Neural progenitor cell (in vitro differentiated cells): ENCODE data around the gene SUSD6. TPM values are rescaled to one million over a fixed set of nuclear protein-coding genes. Genes with fewer than 3 reads are reported as not detected.

ENCODE experiments used
- DNase-seq: peaks from one replicate; pipeline ENCODE4 v3.0.0-alpha.2; 2016; ENCODE audit warnings: low spot score
- H2AFZ ChIP-seq: fragments of 200-600 bp; sonication (generic); replicated peaks from 2 replicates; pipeline ENCODE4 v1.6.1; 2016; ENCODE audit warnings: antibody characterized with exemption
- H3F3A ChIP-seq: fragments of 200-600 bp; sonication (generic); 2 replicates; pipeline ENCODE4 v1.6.1; 2016; ENCODE audit warnings: antibody characterized with exemption, low read depth
- H3K27ac ChIP-seq: fragments of 200-600 bp; sonication (generic); 2 replicates; pipeline ENCODE4 v1.5.1; 2016; ENCODE audit warnings: mild to moderate bottlenecking
- H3K27me3 ChIP-seq: fragments of 200-600 bp; sonication (generic); 2 replicates; pipeline ENCODE4 v1.6.1; 2016; ENCODE audit warnings: mild to moderate bottlenecking, moderate library complexity
- H3K36me3 ChIP-seq: fragments of 200-600 bp; sonication (generic); 2 replicates; pipeline ENCODE4 v1.5.1; 2016
- H3K4me1 ChIP-seq: fragments of 200-600 bp; sonication (generic); 2 replicates; pipeline ENCODE4 v1.6.1; 2016; ENCODE audit warnings: mixed run types
- H3K4me2 ChIP-seq: fragments of 200-600 bp; sonication (generic); 2 replicates; pipeline ENCODE4 v1.6.1; 2016
- H3K4me3 ChIP-seq: fragments of 200-600 bp; sonication (generic); 2 replicates; pipeline ENCODE4 v1.5.1; 2016
- H3K79me2 ChIP-seq: fragments of 200-600 bp; sonication (generic); 2 replicates; pipeline ENCODE4 v1.6.1; 2016; ENCODE audit warnings: low read depth
- H3K9ac ChIP-seq: fragments of 200-600 bp; sonication (generic); 2 replicates; pipeline ENCODE4 v1.6.1; 2016
- H3K9me3 ChIP-seq: fragments of 200-600 bp; sonication (generic); 2 replicates; pipeline ENCODE4 v1.5.1; 2016; ENCODE audit warnings: low read depth
- H4K20me1 ChIP-seq: fragments of 200-600 bp; sonication (generic); 2 replicates; pipeline ENCODE4 v1.6.1; 2016; ENCODE audit warnings: low read depth
- H3K27ac Mint-ChIP-seq: 3 replicates; pipeline ENCODE4 v1.8.0; 2021; ENCODE audit warnings: mixed read lengths
- H3K27me3 Mint-ChIP-seq: 2 replicates; pipeline ENCODE4 v1.8.0; 2022; ENCODE audit warnings: low read depth, mild to moderate bottlenecking, inconsistent platforms, moderate library complexity, mixed read lengths; ENCODE audit not compliant: insufficient read depth
- H3K36me3 Mint-ChIP-seq: 3 replicates; pipeline ENCODE4 v1.8.0; 2021; ENCODE audit warnings: mixed read lengths
- H3K4me1 Mint-ChIP-seq: 3 replicates; pipeline ENCODE4 v1.8.0; 2021; ENCODE audit warnings: mixed read lengths
- H3K4me3 Mint-ChIP-seq: 3 replicates; pipeline ENCODE4 v1.8.0; 2021; ENCODE audit warnings: mild to moderate bottlenecking, moderate library complexity, mixed read lengths
- H3K9me3 Mint-ChIP-seq: 3 replicates; pipeline ENCODE4 v1.8.0; 2020; ENCODE audit warnings: mixed read lengths
- CTCF ChIP-seq: fragments of 200-600 bp; sonication (generic); IDR thresholded peaks from 2 replicates; pipeline ENCODE4 v1.5.1; 2017; ENCODE audit warnings: antibody characterized with exemption, mild to moderate bottlenecking
- EZH2 ChIP-seq: fragments of 200-600 bp; sonication (generic); IDR thresholded peaks from 2 replicates; pipeline ENCODE4 v1.6.1; 2017; ENCODE audit warnings: antibody characterized with exemption, mild to moderate bottlenecking, moderate library complexity
- EZH2phosphoT487 ChIP-seq: fragments of 200-600 bp; sonication (generic); IDR thresholded peaks from 2 replicates; pipeline ENCODE4 v1.6.1; 2017; ENCODE audit warnings: antibody characterized with exemption
- total RNA-seq: library from RNA; depleted of rRNA; stranded (reverse); fragments of >200 nt; gene quantifications from 2 replicates; pipeline ENCODE4 v1.2.3, GENCODE V29; 2015; ENCODE audit warnings: low replicate concordance

Gene SUSD6
- total RNA-seq, 1 donor from 2014 or later, result 6.3 TPM

GRCh38 chr14:69753860-69754259 lies 142.5 kb downstream of the SUSD6 start:
- TF ChIP-seq EZH2phosphoT487, result no peak
- TF ChIP-seq CTCF, result no peak
- TF ChIP-seq EZH2, result no peak
- no peak overlapping the region for H3K27ac Mint-ChIP-seq
- no peaks in the 10 kb centered on the region for H3F3A ChIP-seq

GRCh38 chr14:69754487-69754886 lies 143.1 kb downstream of the SUSD6 start:
- Mint-ChIP-seq H3K9me3 (peaks cover 5% of the 10 kb centered on the region), H3K27me3 (peaks cover 3% of the 10 kb centered on the region), H3K4me1 (no peaks in the 10 kb centered on the region), H3K36me3 (no peaks in the 10 kb centered on the region), H3K27ac (no peak overlapping the region), H3K4me3 (no peak overlapping the region)
- DNase-seq, result no peak
- Histone ChIP-seq H2AFZ (no peak overlapping the region), H3K9me3 (no peaks in the 10 kb centered on the region), H3K36me3 (no peaks in the 10 kb centered on the region), H3K27ac (no peak overlapping the region), H3K4me1 (no peaks in the 10 kb centered on the region), H3K4me3 (no peak overlapping the region), H3K9ac (no peak overlapping the region), H3K79me2 (no peaks in the 10 kb centered on the region), H3F3A (no peaks in the 10 kb centered on the region), H3K4me2 (no peak overlapping the region), H4K20me1 (no peaks in the 10 kb centered on the region), H3K27me3 (no peaks in the 10 kb centered on the region)
- TF ChIP-seq EZH2 (no peak), EZH2phosphoT487 (no peak), CTCF (no peak)

More at GRCh38 chr14:69753860-69754259, 142.5 kb downstream of the SUSD6 start:
- DNase-seq, result no peak
- Mint-ChIP-seq H3K9me3 (peaks cover 5% of the 10 kb centered on the region), H3K4me1 (no peaks in the 10 kb centered on the region), H3K4me3 (no peak overlapping the region), H3K36me3 (no peaks in the 10 kb centered on the region), H3K27me3 (peaks cover 3% of the 10 kb centered on the region)
- Histone ChIP-seq H3K36me3 (no peaks in the 10 kb centered on the region), H3K27me3 (no peaks in the 10 kb centered on the region), H3K9me3 (no peaks in the 10 kb centered on the region), H3K79me2 (no peaks in the 10 kb centered on the region), H4K20me1 (no peaks in the 10 kb centered on the region), H3K9ac (no peak overlapping the region), H3K4me2 (no peak overlapping the region), H3K4me3 (no peak overlapping the region), H3K4me1 (no peaks in the 10 kb centered on the region), H3K27ac (no peak overlapping the region), H2AFZ (no peak overlapping the region)

- peaks cover 5% of the 10 kb centered on the region for H3K9me3 Mint-ChIP-seq
- H3K4me1 ChIP-seq, result no peaks in the 10 kb centered on the region
- H2AFZ ChIP-seq, result no peak overlapping the region
- H3K27ac Mint-ChIP-seq, result no peak overlapping the region
- no peaks in the 10 kb centered on the region for H4K20me1 ChIP-seq
- no peak overlapping the region for H3K4me2 ChIP-seq
- no peaks in the 10 kb centered on the region for H3K79me2 ChIP-seq
- H3K36me3 ChIP-seq, result no peaks in the 10 kb centered on the region
- no peak for DNase-seq
- no peaks in the 10 kb centered on the region for H3K36me3 Mint-ChIP-seq
- H3K9ac ChIP-seq, result no peak overlapping the region
- no peak overlapping the region for H3K4me3 ChIP-seq
- no peak for TF ChIP-seq CTCF
- TF ChIP-seq EZH2, result no peak
- H3K4me1 Mint-ChIP-seq, result no peaks in the 10 kb centered on the region
- no peaks in the 10 kb centered on the region for H3F3A ChIP-seq
- H3K27me3 Mint-ChIP-seq, result peaks cover 3% of the 10 kb centered on the region
- H3K4me3 Mint-ChIP-seq, result no peak overlapping the region
- H3K27me3 ChIP-seq, result no peaks in the 10 kb centered on the region
- no peak overlapping the region for H3K27ac ChIP-seq
- H3K9me3 ChIP-seq, result no peaks in the 10 kb centered on the region
These were observed 143.9 kb downstream of the SUSD6 start for GRCh38 chr14:69755296-69755695.

GRCh38 chr14:69755784-69756183 lies 144.4 kb downstream of the SUSD6 start:
- no peak for DNase-seq
- Histone ChIP-seq H4K20me1 (no peaks in the 10 kb centered on the region), H3K27ac (no peak overlapping the region), H3K4me3 (no peak overlapping the region), H3K4me1 (no peaks in the 10 kb centered on the region), H3F3A (no peaks in the 10 kb centered on the region), H3K79me2 (no peaks in the 10 kb centered on the region), H3K36me3 (no peaks in the 10 kb centered on the region), H3K9me3 (no peaks in the 10 kb centered on the region), H3K9ac (no peak overlapping the region), H3K27me3 (no peaks in the 10 kb centered on the region), H3K4me2 (no peak overlapping the region), H2AFZ (no peak overlapping the region)
- Mint-ChIP-seq H3K9me3 (peaks cover 3% of the 10 kb centered on the region), H3K27me3 (peaks cover 3% of the 10 kb centered on the region), H3K27ac (no peak overlapping the region), H3K4me1 (no peaks in the 10 kb centered on the region), H3K36me3 (no peaks in the 10 kb centered on the region), H3K4me3 (no peak overlapping the region)
- TF ChIP-seq EZH2 (no peak), CTCF (no peak), EZH2phosphoT487 (no peak)
